ENCODE measurements around the gene STPG4.
"Not testable (repeated sequence)": the region's sequence is repeated elsewhere in the genome, so short reads cannot be mapped to it uniquely, and the experiment has no call there.

DNA sequence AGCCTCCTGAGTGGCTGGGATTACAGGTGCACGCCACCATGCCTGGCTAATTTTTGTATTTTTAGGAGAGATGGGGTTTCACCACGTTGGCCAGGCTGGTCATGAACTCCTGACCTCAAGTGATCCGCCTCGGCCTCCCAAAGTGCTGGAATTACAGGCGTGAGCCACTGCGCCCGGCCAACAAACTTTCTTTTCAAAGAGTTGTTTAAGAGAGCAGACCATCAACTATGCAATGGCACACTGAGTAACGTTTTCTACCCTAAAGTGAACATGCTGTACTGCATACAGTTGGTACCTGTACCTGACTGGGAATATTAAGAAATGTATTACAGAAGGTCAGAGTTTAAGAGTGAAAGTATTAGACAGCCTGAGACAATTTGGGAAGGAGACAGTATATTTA, 13.8 kb upstream of the STPG4 start:
- TF ChIP-seq POLR2A (IDR thresholded peaks at IDR 0.05; ENCODE audit: borderline replicate concordance, extremely low read depth, insufficient read depth, insufficient read length); EGR1 (IDR thresholded peaks at IDR 0.05; ENCODE audit: low read depth); EZH2 (IDR thresholded peaks at IDR 0.05); SIN3A (IDR thresholded peaks at IDR 0.05; ENCODE audit: low read depth); CEBPB (IDR thresholded peaks at IDR 0.05; ENCODE audit: low read depth); YY1 (IDR thresholded peaks at IDR 0.05; ENCODE audit: extremely low read depth, insufficient replicate concordance, low read depth, low read length); JUND (IDR thresholded peaks at IDR 0.05): not testable (repeated sequence)
- TF ChIP-seq, protein P1, sequence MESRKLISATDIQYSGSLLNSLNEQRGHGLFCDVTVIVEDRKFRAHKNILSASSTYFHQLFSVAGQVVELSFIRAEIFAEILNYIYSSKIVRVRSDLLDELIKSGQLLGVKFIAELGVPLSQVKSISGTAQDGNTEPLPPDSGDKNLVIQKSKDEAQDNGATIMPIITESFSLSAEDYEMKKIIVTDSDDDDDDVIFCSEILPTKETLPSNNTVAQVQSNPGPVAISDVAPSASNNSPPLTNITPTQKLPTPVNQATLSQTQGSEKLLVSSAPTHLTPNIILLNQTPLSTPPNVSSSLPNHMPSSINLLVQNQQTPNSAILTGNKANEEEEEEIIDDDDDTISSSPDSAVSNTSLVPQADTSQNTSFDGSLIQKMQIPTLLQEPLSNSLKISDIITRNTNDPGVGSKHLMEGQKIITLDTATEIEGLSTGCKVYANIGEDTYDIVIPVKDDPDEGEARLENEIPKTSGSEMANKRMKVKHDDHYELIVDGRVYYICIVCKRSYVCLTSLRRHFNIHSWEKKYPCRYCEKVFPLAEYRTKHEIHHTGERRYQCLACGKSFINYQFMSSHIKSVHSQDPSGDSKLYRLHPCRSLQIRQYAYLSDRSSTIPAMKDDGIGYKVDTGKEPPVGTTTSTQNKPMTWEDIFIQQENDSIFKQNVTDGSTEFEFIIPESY (IDR thresholded peaks at IDR 0.05; ENCODE audit: extremely low read depth, insufficient replicate concordance, low read length) = not testable (repeated sequence)
- TF ChIP-seq, protein P2, sequence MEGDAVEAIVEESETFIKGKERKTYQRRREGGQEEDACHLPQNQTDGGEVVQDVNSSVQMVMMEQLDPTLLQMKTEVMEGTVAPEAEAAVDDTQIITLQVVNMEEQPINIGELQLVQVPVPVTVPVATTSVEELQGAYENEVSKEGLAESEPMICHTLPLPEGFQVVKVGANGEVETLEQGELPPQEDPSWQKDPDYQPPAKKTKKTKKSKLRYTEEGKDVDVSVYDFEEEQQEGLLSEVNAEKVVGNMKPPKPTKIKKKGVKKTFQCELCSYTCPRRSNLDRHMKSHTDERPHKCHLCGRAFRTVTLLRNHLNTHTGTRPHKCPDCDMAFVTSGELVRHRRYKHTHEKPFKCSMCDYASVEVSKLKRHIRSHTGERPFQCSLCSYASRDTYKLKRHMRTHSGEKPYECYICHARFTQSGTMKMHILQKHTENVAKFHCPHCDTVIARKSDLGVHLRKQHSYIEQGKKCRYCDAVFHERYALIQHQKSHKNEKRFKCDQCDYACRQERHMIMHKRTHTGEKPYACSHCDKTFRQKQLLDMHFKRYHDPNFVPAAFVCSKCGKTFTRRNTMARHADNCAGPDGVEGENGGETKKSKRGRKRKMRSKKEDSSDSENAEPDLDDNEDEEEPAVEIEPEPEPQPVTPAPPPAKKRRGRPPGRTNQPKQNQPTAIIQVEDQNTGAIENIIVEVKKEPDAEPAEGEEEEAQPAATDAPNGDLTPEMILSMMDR (IDR thresholded peaks at IDR 0.05 in 2 of 3, conservative IDR thresholded peaks at IDR 0.05 in 1 of 3; ENCODE audit: borderline replicate concordance in 1 of 3, insufficient read depth in 1 of 3, low read depth in 2 of 3, low read length in 2 of 3) = not testable (repeated sequence)
